ENCODE data around the gene SFMBT2. TPM values are rescaled to one million over a fixed set of nuclear protein-coding genes. Genes with fewer than 3 reads are reported as not detected.

SFMBT2 gene
- total and polyA plus RNA-seq, 10 of the 15 experiments (the other 5 are each of a cell fraction or from before 2014, with no cell fraction given), result 2.8 to 29.6 (median 15.1) TPM

DNA sequence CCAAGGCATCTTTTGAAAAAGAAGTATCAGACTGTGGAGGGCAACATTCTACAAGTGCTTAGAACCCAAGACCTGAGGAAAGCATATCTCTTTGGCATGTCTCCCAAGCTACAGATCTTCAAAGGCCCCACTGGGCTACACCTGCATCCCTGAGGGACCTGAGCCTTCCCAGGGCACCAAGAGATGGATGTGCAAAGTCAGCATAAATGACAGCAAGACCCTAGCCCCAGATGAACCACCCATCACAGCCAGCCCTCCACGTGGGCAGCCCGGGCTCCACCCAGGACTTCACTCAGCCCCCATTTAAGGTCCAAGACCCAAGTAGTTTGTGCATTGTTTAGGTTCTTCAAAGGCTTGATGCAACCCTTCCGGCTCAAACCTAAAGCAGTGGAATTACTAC lies 123.5 kb downstream of the SFMBT2 start:
- ATAC-seq, result no peak
- peaks cover 42% of the 10 kb centered on the region for H3K79me2 ChIP-seq (ENCODE audit: control insufficient read depth, insufficient read depth, low read length)
- intact Hi-C loops (cut with micrococcal nuclease; ENCODE audit: unreplicated experiment), result no loop called here
- ChIA-PET CTCF (interaction anchor here (1.4 kb wide), 1 partner anchor 16 kb away, joined by 3 read pairs; no protein-coding TSS in a partner anchor), RAD21 (ENCODE audit: unreplicated experiment) (no interaction called here), SMC1A (ENCODE audit: uncharacterized antibody, unreplicated experiment) (no interaction called here), POLR2A (no interaction called here)
- H4K20me1 ChIP-seq (ENCODE audit: control insufficient read depth, insufficient read depth), result no peaks in the 10 kb centered on the region
- BruUV-seq (replicated peaks), result no TSS peak
- no peak for FAIRE-seq
- in situ Hi-C loops (cut with MboI), result no loop called here
- H3K4me2 ChIP-seq (ENCODE audit: control insufficient read depth, insufficient read depth), result no peak overlapping the region
- H3K9ac ChIP-seq (ENCODE audit: control insufficient read depth, insufficient read depth, low read length), result no peak overlapping the region
- no peaks in the 10 kb centered on the region for H3K27me3 ChIP-seq (replicated peaks in 1 of 2; ENCODE audit: control insufficient read depth in 2 of 2, insufficient read depth in 2 of 2, low read length in 1 of 2)
- DNase-seq (ENCODE audit: low read depth, low spot score), result no peak
- H3K4me3 ChIP-seq, result no peak overlapping the region
- H3K36me3 ChIP-seq (ENCODE audit: control insufficient read depth in 2 of 2, insufficient read depth in 2 of 2, low read length in 1 of 2), result peaks cover 2 to 10% of the 10 kb centered on the region in 2 experiments
- peaks cover 12% of the 10 kb centered on the region for H3K4me1 ChIP-seq (ENCODE audit: control insufficient read depth, insufficient read depth, low read length)
- no peak overlapping the region for H2AFZ ChIP-seq (ENCODE audit: control insufficient read depth, low read depth, low read length)
- WGBS (ENCODE audit: insufficient coverage, insufficient replicate concordance, low lambda C conversion rate, missing lambda C conversion rate), result 89% methylated on average over 3 of the region's 3 CpGs
- TF ChIP-seq SPI1 (IDR thresholded peaks at IDR 0.05; ENCODE audit: borderline replicate concordance, insufficient read depth, low read depth, low read length), result 0 out of 2 replicates have a peak, but pooled peaks have one; percentile 3
- TF ChIP-seq, protein P1, sequence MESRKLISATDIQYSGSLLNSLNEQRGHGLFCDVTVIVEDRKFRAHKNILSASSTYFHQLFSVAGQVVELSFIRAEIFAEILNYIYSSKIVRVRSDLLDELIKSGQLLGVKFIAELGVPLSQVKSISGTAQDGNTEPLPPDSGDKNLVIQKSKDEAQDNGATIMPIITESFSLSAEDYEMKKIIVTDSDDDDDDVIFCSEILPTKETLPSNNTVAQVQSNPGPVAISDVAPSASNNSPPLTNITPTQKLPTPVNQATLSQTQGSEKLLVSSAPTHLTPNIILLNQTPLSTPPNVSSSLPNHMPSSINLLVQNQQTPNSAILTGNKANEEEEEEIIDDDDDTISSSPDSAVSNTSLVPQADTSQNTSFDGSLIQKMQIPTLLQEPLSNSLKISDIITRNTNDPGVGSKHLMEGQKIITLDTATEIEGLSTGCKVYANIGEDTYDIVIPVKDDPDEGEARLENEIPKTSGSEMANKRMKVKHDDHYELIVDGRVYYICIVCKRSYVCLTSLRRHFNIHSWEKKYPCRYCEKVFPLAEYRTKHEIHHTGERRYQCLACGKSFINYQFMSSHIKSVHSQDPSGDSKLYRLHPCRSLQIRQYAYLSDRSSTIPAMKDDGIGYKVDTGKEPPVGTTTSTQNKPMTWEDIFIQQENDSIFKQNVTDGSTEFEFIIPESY (IDR thresholded peaks at IDR 0.05), result no peak
- no peak overlapping the region for H3K27ac ChIP-seq (ENCODE audit: control insufficient read depth, insufficient read depth)
- H3K9me3 ChIP-seq (replicated peaks; ENCODE audit: control insufficient read depth, insufficient read depth, low read length), result no peaks in the 10 kb centered on the region; the same call in 2 of the 3 replicates

GRCh38 chr10:7285522-7286322 lies 125.1 kb downstream of the SFMBT2 start:
- no peak overlapping the region for H3K4me3 ChIP-seq
- FAIRE-seq, result peak; percentile 44
- ATAC-seq, result peak; percentile 57
- no peaks in the 10 kb centered on the region for H3K27me3 ChIP-seq (replicated peaks in 1 of 2; ENCODE audit: control insufficient read depth in 2 of 2, insufficient read depth in 2 of 2, low read length in 1 of 2)
- H3K36me3 ChIP-seq (ENCODE audit: control insufficient read depth in 2 of 2, insufficient read depth in 2 of 2, low read length in 1 of 2), result peaks cover 0 to 12% of the 10 kb centered on the region in 2 experiments
- in situ Hi-C loops (cut with MboI) (no loop called here), intact Hi-C loops (cut with micrococcal nuclease; ENCODE audit: unreplicated experiment) (no loop called here)
- H3K4me2 ChIP-seq (ENCODE audit: control insufficient read depth, insufficient read depth), result no peak overlapping the region
- peaks cover 35% of the 10 kb centered on the region for H3K79me2 ChIP-seq (ENCODE audit: control insufficient read depth, insufficient read depth, low read length)
- H3K27ac ChIP-seq (ENCODE audit: control insufficient read depth, insufficient read depth), result peak overlapping the region; percentile 18; the same call in 1 of the 2 replicates
- no peaks in the 10 kb centered on the region; the same call in 2 of the 3 replicates for H3K9me3 ChIP-seq (replicated peaks; ENCODE audit: control insufficient read depth, insufficient read depth, low read length)
- CTCF ChIA-PET, result no interaction called here
- POLR2A ChIA-PET, result no interaction called here
- BruUV-seq (replicated peaks), result no TSS peak
- H4K20me1 ChIP-seq (ENCODE audit: control insufficient read depth, insufficient read depth), result peaks cover 2% of the 10 kb centered on the region; the same call in 1 of the 2 replicates
- no peak for DNase-seq (ENCODE audit: low read depth, low spot score)
- no peak overlapping the region for H2AFZ ChIP-seq (ENCODE audit: control insufficient read depth, low read depth, low read length)
- H3K9ac ChIP-seq (ENCODE audit: control insufficient read depth, insufficient read depth, low read length), result no peak overlapping the region
- 83% methylated on average over 6 of the region's 6 CpGs for WGBS (ENCODE audit: insufficient coverage, insufficient replicate concordance, low lambda C conversion rate, missing lambda C conversion rate)
- RAD21 ChIA-PET (ENCODE audit: unreplicated experiment), result no interaction called here
- SMC1A ChIA-PET (ENCODE audit: uncharacterized antibody, unreplicated experiment), result no interaction called here
- peaks cover 12% of the 10 kb centered on the region for H3K4me1 ChIP-seq (ENCODE audit: control insufficient read depth, insufficient read depth, low read length)
- TF ChIP-seq RELA (IDR thresholded peaks at IDR 0.05; ENCODE audit: borderline replicate concordance, partially characterized antibody), result no peak
- no peak for TF ChIP-seq POU2F2 (IDR thresholded peaks at IDR 0.05; ENCODE audit: borderline replicate concordance, low read depth, low read length)
- TF ChIP-seq, protein P2, sequence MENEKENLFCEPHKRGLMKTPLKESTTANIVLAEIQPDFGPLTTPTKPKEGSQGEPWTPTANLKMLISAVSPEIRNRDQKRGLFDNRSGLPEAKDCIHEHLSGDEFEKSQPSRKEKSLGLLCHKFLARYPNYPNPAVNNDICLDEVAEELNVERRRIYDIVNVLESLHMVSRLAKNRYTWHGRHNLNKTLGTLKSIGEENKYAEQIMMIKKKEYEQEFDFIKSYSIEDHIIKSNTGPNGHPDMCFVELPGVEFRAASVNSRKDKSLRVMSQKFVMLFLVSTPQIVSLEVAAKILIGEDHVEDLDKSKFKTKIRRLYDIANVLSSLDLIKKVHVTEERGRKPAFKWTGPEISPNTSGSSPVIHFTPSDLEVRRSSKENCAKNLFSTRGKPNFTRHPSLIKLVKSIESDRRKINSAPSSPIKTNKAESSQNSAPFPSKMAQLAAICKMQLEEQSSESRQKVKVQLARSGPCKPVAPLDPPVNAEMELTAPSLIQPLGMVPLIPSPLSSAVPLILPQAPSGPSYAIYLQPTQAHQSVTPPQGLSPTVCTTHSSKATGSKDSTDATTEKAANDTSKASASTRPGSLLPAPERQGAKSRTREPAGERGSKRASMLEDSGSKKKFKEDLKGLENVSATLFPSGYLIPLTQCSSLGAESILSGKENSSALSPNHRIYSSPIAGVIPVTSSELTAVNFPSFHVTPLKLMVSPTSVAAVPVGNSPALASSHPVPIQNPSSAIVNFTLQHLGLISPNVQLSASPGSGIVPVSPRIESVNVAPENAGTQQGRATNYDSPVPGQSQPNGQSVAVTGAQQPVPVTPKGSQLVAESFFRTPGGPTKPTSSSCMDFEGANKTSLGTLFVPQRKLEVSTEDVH (IDR thresholded peaks at IDR 0.05; ENCODE audit: low read depth, partially characterized antibody), result no peak
- peak; percentile 31; the same call in 1 of the 2 replicates for TF ChIP-seq EED (IDR thresholded peaks at IDR 0.05; ENCODE audit: low read depth)
- no peak for TF ChIP-seq SIN3A (IDR thresholded peaks at IDR 0.05; ENCODE audit: low read depth, low read length)
- TF ChIP-seq ZNF207 (IDR thresholded peaks at IDR 0.05; ENCODE audit: borderline replicate concordance), result no peak
- TF ChIP-seq RUNX3 (IDR thresholded peaks at IDR 0.05; ENCODE audit: low read length), result peak; percentile 72
